CD8-positive, alpha-beta memory T cell (primary cell): Measurements from ENCODE around the gene UPK1A. TPM values are rescaled to one million over a fixed set of nuclear protein-coding genes. Genes with fewer than 3 reads are reported as not detected.
A peak's percentile ranks its signal among the peaks of the same experiment; 100 is the strongest.
"Not testable (repeated sequence)": the region's sequence is repeated elsewhere in the genome, so short reads cannot be mapped to it uniquely, and the experiment has no call there.

ENCODE experiments used
- CTCF ChIA-PET: fragments of 350-600 bp; sonication (Branson Sonifier 250); formaldehyde crosslinking; loops from one replicate; lab custom pipeline; 2021; ENCODE audit warnings: antibody characterized with exemption; lab: Charles Lee
- POLR2A ChIA-PET: fragments of 350-600 bp; sonication (Branson Sonifier 250); formaldehyde crosslinking; loops from one replicate; lab custom pipeline; 2021; ENCODE audit warnings: antibody characterized with exemption; lab: Charles Lee
- DNase-seq, 5 donors: peaks; one replicate each; pipeline versions ENCODE4 v3.0.0 to v3.0.0-alpha.2; 2020 to 2022; ENCODE audit warnings: mixed read lengths in 1 of 5
- H3K27ac ChIP-seq: one replicate; pipeline ENCODE4 v1.7.0; 2013; ENCODE audit warnings: low read depth, mild to moderate bottlenecking, low read length, moderate library complexity
- H3K27me3 ChIP-seq: 2 replicates; pipeline ENCODE4 v1.7.0; 2013; ENCODE audit warnings: low read length, mild to moderate bottlenecking; ENCODE audit not compliant: insufficient read depth, poor library complexity, severe bottlenecking
- H3K36me3 ChIP-seq: 2 replicates; pipeline ENCODE4 v1.7.0; 2013; ENCODE audit warnings: mild to moderate bottlenecking, low read length, moderate library complexity; ENCODE audit not compliant: insufficient read depth
- H3K4me1 ChIP-seq: 2 replicates; pipeline ENCODE4 v1.7.0; 2013; ENCODE audit warnings: mild to moderate bottlenecking, low read length, moderate library complexity; ENCODE audit not compliant: insufficient read depth
- H3K4me3 ChIP-seq: 2 replicates; pipeline ENCODE4 v1.7.0; 2013; ENCODE audit warnings: mild to moderate bottlenecking, low read length
- H3K9me3 ChIP-seq: 2 replicates; pipeline ENCODE4 v1.7.0; 2013; ENCODE audit warnings: mild to moderate bottlenecking, low read length
- H3K27ac Mint-ChIP-seq, 8 donors: one replicate each; pipeline ENCODE4 v1.8.0; 2020 to 2021; ENCODE audit warnings: mixed read lengths in 8 of 8, mild to moderate bottlenecking in 6 of 8, inconsistent platforms in 3 of 8, moderate library complexity in 3 of 8
- H3K27me3 Mint-ChIP-seq, 2 donors: one replicate each; pipeline ENCODE4 v1.8.0; 2020 to 2021; ENCODE audit warnings: mixed read lengths in 2 of 2, mild to moderate bottlenecking in 1 of 2, moderate library complexity in 1 of 2
- H3K36me3 Mint-ChIP-seq, 3 donors: one replicate each; pipeline ENCODE4 v1.8.0; 2020 to 2021; ENCODE audit warnings: mixed read lengths in 3 of 3, inconsistent platforms in 1 of 3, mild to moderate bottlenecking in 1 of 3
- H3K4me1 Mint-ChIP-seq, 3 donors: one replicate each; pipeline ENCODE4 v1.8.0; 2020 to 2021; ENCODE audit warnings: mixed read lengths in 3 of 3, inconsistent platforms in 1 of 3, mild to moderate bottlenecking in 1 of 3
- H3K4me3 Mint-ChIP-seq, 7 donors: one replicate each; pipeline ENCODE4 v1.8.0; 2020 to 2021; ENCODE audit warnings: mixed read lengths in 7 of 7, mild to moderate bottlenecking in 6 of 7, moderate library complexity in 4 of 7, inconsistent platforms in 2 of 7
- H3K9me3 Mint-ChIP-seq, 5 donors: one replicate each; pipeline ENCODE4 v1.8.0; 2020 to 2022; ENCODE audit warnings: mixed read lengths in 5 of 5, mild to moderate bottlenecking in 3 of 5, moderate library complexity in 2 of 5, inconsistent platforms in 1 of 5
- polyA plus RNA-seq: library from polyadenylated mRNA; unstranded; fragments of 300-500 nt; fragmentation: Illumina TruSeq; gene quantifications from one replicate; pipeline ENCODE4 v1.2.3, GENCODE V29; 2021
- total RNA-seq, 2 experiments: library from RNA; stranded (reverse); gene quantifications; one replicate each; pipeline ENCODE4 v1.2.3, GENCODE V29; 2021

The UPK1A gene
- total and polyA plus RNA-seq, 3 experiments from 2014 or later = 0.22 TPM; not detected in 2

- ChIA-PET POLR2A (no interaction called here), CTCF (no interaction called here)
- DNase-seq = no peak
- Histone ChIP-seq H3K36me3 (no peaks in the 10 kb centered on the region), H3K4me3 (no peak overlapping the region), H3K9me3 (no peaks in the 10 kb centered on the region), H3K4me1 (peaks cover 51% of the 10 kb centered on the region), H3K27me3 (no peaks in the 10 kb centered on the region), H3K27ac (no peak overlapping the region)
- peaks cover 0 to 22% (median under 1%) of the 10 kb centered on the region in 3 donors for H3K36me3 Mint-ChIP-seq
- peak overlapping the region in 6 of 8 donors; percentile 8 to 94 (median 83) for H3K27ac Mint-ChIP-seq
- no peaks in the 10 kb centered on the region for H3K9me3 Mint-ChIP-seq
- H3K4me3 Mint-ChIP-seq = peak overlapping the region in 6 of 7 donors; percentile 45 to 91 (median 84)
- peaks cover 46 to 63% (median 52%) of the 10 kb centered on the region in 3 donors for H3K4me1 Mint-ChIP-seq
- H3K27me3 Mint-ChIP-seq = no peaks in the 10 kb centered on the region
Measured at GRCh38 chr19:35645680-35646511, 20.4 kb upstream of the UPK1A start.

GRCh38 chr19:35648017-35648961 lies 18.0 kb upstream of the UPK1A start, which contains the start of gene COX6B1:
TSS of gene COX6B1 (plus strand) at chr19:35648323. CDS start at chr19:35651244, 2,921 bp downstream.
- Mint-ChIP-seq H3K27ac (peak within 1 kb of the TSS; percentile 91 to 97 (median 96)), H3K27me3 (no peaks in the 10 kb centered on the region), H3K9me3 (no peaks in the 10 kb centered on the region), H3K4me3 (peak within 1 kb of the TSS; percentile 96 to 100 (median 98)), H3K36me3 (peaks cover 0 to 35% (median 6%) of the 10 kb centered on the region in 3 donors), H3K4me1 (peaks cover 45 to 57% (median 49%) of the 10 kb centered on the region in 3 donors)
- Histone ChIP-seq H3K27ac (peak within 1 kb of the TSS; percentile 88), H3K36me3 (no peaks in the 10 kb centered on the region), H3K9me3 (no peaks in the 10 kb centered on the region), H3K4me1 (peaks cover 31% of the 10 kb centered on the region), H3K27me3 (no peaks in the 10 kb centered on the region), H3K4me3 (peak within 1 kb of the TSS; percentile 96)
- DNase-seq = peak; percentile 87 to 95 (median 91)
- POLR2A ChIA-PET = interaction anchor here (0.5 to 1.1 kb wide), 7 partner anchors 19 to 97 kb away, joined by 3 to 5 read pairs (median 3); partner anchors contain the start of genes HAUS5, PSENEN and U2AF1L4
- CTCF ChIA-PET = no interaction called here

GRCh38 chr19:35650581-35650980 lies 15.7 kb upstream of the UPK1A start:
- Mint-ChIP-seq H3K36me3 (peaks cover 0 to 51% (median 6%) of the 10 kb centered on the region in 3 donors), H3K27ac (peak overlapping the region in 1 of 8 donors; percentile 74), H3K4me1 (peaks cover 37 to 57% (median 42%) of the 10 kb centered on the region in 3 donors), H3K4me3 (peak overlapping the region in 5 of 7 donors; percentile 0 to 58 (median 48)), H3K27me3 (no peaks in the 10 kb centered on the region), H3K9me3 (no peaks in the 10 kb centered on the region)
- peaks cover 16% of the 10 kb centered on the region for H3K36me3 ChIP-seq
- no peaks in the 10 kb centered on the region for H3K27me3 ChIP-seq
- no peak overlapping the region for H3K4me3 ChIP-seq
- ChIA-PET POLR2A (no interaction called here), CTCF (no interaction called here)
- H3K9me3 ChIP-seq = no peaks in the 10 kb centered on the region
- H3K4me1 ChIP-seq = peaks cover 24% of the 10 kb centered on the region
- DNase-seq = no peak
- H3K27ac ChIP-seq = no peak overlapping the region

- H3K4me3 ChIP-seq, H3K27me3 ChIP-seq, DNase-seq, H3K4me1 ChIP-seq, H3K9me3 ChIP-seq, H3K27ac Mint-ChIP-seq, H3K27ac ChIP-seq, H3K4me3 Mint-ChIP-seq, POLR2A ChIA-PET, H3K27me3 Mint-ChIP-seq, H3K9me3 Mint-ChIP-seq: not testable (repeated sequence)
- CTCF ChIA-PET = interaction anchor here (1.5 kb wide), 1 partner anchor 40 kb away, joined by 3 read pairs; no protein-coding TSS in a partner anchor
- Mint-ChIP-seq H3K36me3 (peaks cover 0 to 76% (median 17%) of the 10 kb centered on the region in 3 donors), H3K4me1 (peaks cover 16 to 41% (median 30%) of the 10 kb centered on the region in 3 donors)
- H3K36me3 ChIP-seq = peaks cover 32% of the 10 kb centered on the region
Measured at GRCh38 chr19:35654828-35655227, 11.5 kb upstream of the UPK1A start.

- H3K4me1 ChIP-seq = peaks cover 5% of the 10 kb centered on the region
- DNase-seq = no peak
- ChIA-PET POLR2A (no interaction called here), CTCF (interaction anchor here (1.5 kb wide), 1 partner anchor 39 kb away, joined by 3 read pairs; no protein-coding TSS in a partner anchor)
- peaks cover 16 to 34% (median 24%) of the 10 kb centered on the region in 3 donors for H3K4me1 Mint-ChIP-seq
- H3K9me3 ChIP-seq = no peaks in the 10 kb centered on the region
- no peaks in the 10 kb centered on the region for H3K27me3 Mint-ChIP-seq
- no peak overlapping the region for H3K4me3 ChIP-seq
- H3K27ac ChIP-seq = no peak overlapping the region
- peaks cover 32% of the 10 kb centered on the region for H3K36me3 ChIP-seq
- no peaks in the 10 kb centered on the region for H3K9me3 Mint-ChIP-seq
- H3K36me3 Mint-ChIP-seq = peaks cover 0 to 77% (median 18%) of the 10 kb centered on the region in 3 donors
- H3K4me3 Mint-ChIP-seq = no peak overlapping the region
- H3K27me3 ChIP-seq = no peaks in the 10 kb centered on the region
- H3K27ac Mint-ChIP-seq = peak overlapping the region in 1 of 8 donors; percentile 5
Measured at GRCh38 chr19:35655600-35655999, 10.7 kb upstream of the UPK1A start.

- Mint-ChIP-seq H3K4me1 (peaks cover 9 to 23% (median 17%) of the 10 kb centered on the region in 3 donors), H3K27me3 (no peaks in the 10 kb centered on the region), H3K9me3 (no peaks in the 10 kb centered on the region), H3K36me3 (peaks cover 0 to 74% (median 14%) of the 10 kb centered on the region in 3 donors), H3K27ac (no peak overlapping the region), H3K4me3 (no peak overlapping the region)
- ChIA-PET CTCF (no interaction called here), POLR2A (no interaction called here)
- DNase-seq = no peak
- Histone ChIP-seq H3K27me3 (no peaks in the 10 kb centered on the region), H3K4me3 (no peak overlapping the region), H3K36me3 (peaks cover 32% of the 10 kb centered on the region), H3K9me3 (no peaks in the 10 kb centered on the region), H3K4me1 (no peaks in the 10 kb centered on the region), H3K27ac (no peak overlapping the region)
Measured at GRCh38 chr19:35656700-35657099, 9.6 kb upstream of the UPK1A start.

GRCh38 chr19:35657904-35658700 lies 8.2 kb upstream of the UPK1A start:
- no peak overlapping the region for H3K4me3 ChIP-seq
- H3K36me3 Mint-ChIP-seq = peaks cover 0 to 77% (median 11%) of the 10 kb centered on the region in 3 donors
- no peak overlapping the region for H3K27ac ChIP-seq
- no peaks in the 10 kb centered on the region for H3K27me3 ChIP-seq
- POLR2A ChIA-PET = no interaction called here
- no peaks in the 10 kb centered on the region for H3K27me3 Mint-ChIP-seq
- H3K27ac Mint-ChIP-seq = peak overlapping the region in 1 of 8 donors; percentile 72
- no peak overlapping the region for H3K4me3 Mint-ChIP-seq
- CTCF ChIA-PET = no interaction called here
- no peaks in the 10 kb centered on the region for H3K9me3 Mint-ChIP-seq
- H3K4me1 ChIP-seq = no peaks in the 10 kb centered on the region
- H3K4me1 Mint-ChIP-seq = peaks cover 9 to 18% (median 17%) of the 10 kb centered on the region in 3 donors
- H3K36me3 ChIP-seq = peaks cover 32% of the 10 kb centered on the region
- no peak for DNase-seq
- no peaks in the 10 kb centered on the region for H3K9me3 ChIP-seq
